H1 (cell line): ENCODE results near the gene EYA4.

ENCODE experiments used
- ASH2L ChIP-seq: fragments of 200-600, 300-600 bp; sonication (generic); IDR thresholded peaks from one replicate; pipeline ENCODE4 v1.7.1; 2017; ENCODE audit warnings: low read length
- ATF2 ChIP-seq: IDR thresholded peaks from 2 replicates; pipeline ENCODE4 v1.6.1; 2012; ENCODE audit warnings: low read length, inconsistent platforms
- BACH1 ChIP-seq: IDR thresholded peaks from 2 replicates; pipeline ENCODE4 v1.6.1; 2012; ENCODE audit warnings: low read length, improper control_type of control experiment
- CTCF ChIP-seq, 3 experiments: IDR thresholded peaks; 1 replicate in 2 of 3; 2 replicates in 1 of 3; pipeline versions ENCODE4 v1.5.1 to v1.6.1; 2011; ENCODE audit warnings: low read length in 3 of 3, mild to moderate bottlenecking in 3 of 3, inconsistent platforms in 2 of 3, low read depth in 1 of 3, moderate library complexity in 1 of 3; ENCODE audit not compliant: insufficient read depth in 1 of 3; ENCODE audit errors: control extremely low read depth in 1 of 3
- EP300 ChIP-seq, 2 experiments: IDR thresholded peaks; 1 replicate in 1 of 2; 2 replicates in 1 of 2; pipeline ENCODE4 v1.6.1; 2011 to 2012; ENCODE audit warnings: low read depth in 2 of 2, low read length in 2 of 2, mild to moderate bottlenecking in 2 of 2, borderline replicate concordance in 1 of 2, inconsistent platforms in 1 of 2, moderate library complexity in 1 of 2
- HDAC2 ChIP-seq, 2 experiments: fragments of 300-600 bp in 1 of 2; sonication (generic) in 1 of 2; IDR thresholded peaks; 2 replicates each; pipeline ENCODE4 v1.6.1; 2011 to 2012; ENCODE audit warnings: low read depth in 2 of 2, low read length in 2 of 2, mild to moderate bottlenecking in 2 of 2, moderate library complexity in 2 of 2, borderline replicate concordance in 1 of 2, inconsistent platforms in 1 of 2
- POLR2A ChIP-seq, 2 experiments: IDR thresholded peaks; 1 replicate in 1 of 2; 2 replicates in 1 of 2; pipeline ENCODE4 v1.6.1; 2011; ENCODE audit warnings: low read depth in 2 of 2, low read length in 2 of 2, mild to moderate bottlenecking in 2 of 2; ENCODE audit errors: control extremely low read depth in 1 of 2
- TAF1 ChIP-seq: IDR thresholded peaks from 2 replicates; pipeline ENCODE4 v1.6.1; 2011; ENCODE audit warnings: mild to moderate bottlenecking, low read depth, low read length

GRCh38 chr6:133567636-133568035 is 326.5 kb downstream of the EYA4 start:
- TF ChIP-seq POLR2A (IDR thresholded peaks at IDR 0.05; ENCODE audit: control extremely low read depth in 1 of 2, low read depth in 2 of 2, low read length in 2 of 2) (no peak), CTCF (IDR thresholded peaks at IDR 0.05; ENCODE audit: control extremely low read depth in 1 of 3, insufficient read depth in 1 of 3, low read depth in 1 of 3, low read length in 3 of 3) (no peak), TAF1 (no peak), EP300 (IDR thresholded peaks at IDR 0.05; ENCODE audit: borderline replicate concordance in 1 of 2, low read depth in 2 of 2, low read length in 2 of 2) (no peak), ATF2 (no peak), HDAC2 (IDR thresholded peaks at IDR 0.05; ENCODE audit: borderline replicate concordance in 1 of 2, low read depth in 2 of 2, low read length in 2 of 2) (no peak), BACH1 (no peak), ASH2L (no peak)
